ENCODE results near the gene MGRN1. TPM values are rescaled to one million over a fixed set of nuclear protein-coding genes. Genes with fewer than 3 reads are reported as not detected.

Gene MGRN1
- total and polyA plus RNA-seq, 2 donors (not counting 3 experiments of a cell fraction or from before 2014, with no cell fraction given) = 15.6 to 73.0 TPM

DNA sequence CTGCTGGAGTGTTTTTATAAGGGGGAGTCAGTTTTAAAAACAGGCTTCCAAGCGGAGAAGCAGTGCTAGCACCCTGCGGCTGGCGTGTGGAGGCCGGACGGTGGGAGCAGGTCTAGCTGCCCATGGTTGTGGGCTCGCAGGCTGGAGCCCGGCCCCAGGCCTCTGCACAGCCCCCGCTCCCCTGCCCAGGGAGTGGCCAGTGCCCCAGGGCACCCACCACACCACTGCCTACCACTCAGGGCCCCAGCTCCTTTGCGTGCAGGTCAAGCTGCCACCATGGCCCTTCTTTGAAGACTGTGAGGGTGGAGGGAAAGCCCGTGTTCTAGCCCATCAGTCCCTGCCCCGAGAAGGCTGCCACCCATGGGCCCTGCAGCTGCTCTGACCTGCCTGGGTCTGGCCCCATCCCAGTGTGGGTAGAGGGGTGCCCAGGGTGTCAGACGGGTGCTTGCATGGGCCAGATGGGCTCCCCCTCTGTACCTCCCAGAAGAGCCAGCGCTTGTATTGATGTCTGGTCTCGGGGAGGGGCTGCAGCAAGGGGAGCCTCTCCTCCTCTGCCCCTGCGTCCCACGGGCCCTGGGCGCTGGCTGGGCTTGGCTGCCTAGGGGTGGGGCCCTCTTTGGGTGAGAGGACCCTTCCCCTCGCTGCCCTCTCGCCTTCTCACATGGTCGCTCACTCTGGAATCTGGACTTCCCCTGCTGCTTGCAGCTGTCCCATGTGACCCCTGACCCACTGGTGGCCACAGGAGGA is 67.2 kb downstream of the MGRN1 start:
- no peak for TF ChIP-seq JUN (IDR thresholded peaks at IDR 0.05; ENCODE audit: borderline replicate concordance, insufficient read depth, insufficient read length, low read depth)
- TF ChIP-seq POLR2AphosphoS5 (IDR thresholded peaks at IDR 0.05; ENCODE audit: insufficient read depth, low read depth, low read length) = no peak
- TF ChIP-seq, protein P1, sequence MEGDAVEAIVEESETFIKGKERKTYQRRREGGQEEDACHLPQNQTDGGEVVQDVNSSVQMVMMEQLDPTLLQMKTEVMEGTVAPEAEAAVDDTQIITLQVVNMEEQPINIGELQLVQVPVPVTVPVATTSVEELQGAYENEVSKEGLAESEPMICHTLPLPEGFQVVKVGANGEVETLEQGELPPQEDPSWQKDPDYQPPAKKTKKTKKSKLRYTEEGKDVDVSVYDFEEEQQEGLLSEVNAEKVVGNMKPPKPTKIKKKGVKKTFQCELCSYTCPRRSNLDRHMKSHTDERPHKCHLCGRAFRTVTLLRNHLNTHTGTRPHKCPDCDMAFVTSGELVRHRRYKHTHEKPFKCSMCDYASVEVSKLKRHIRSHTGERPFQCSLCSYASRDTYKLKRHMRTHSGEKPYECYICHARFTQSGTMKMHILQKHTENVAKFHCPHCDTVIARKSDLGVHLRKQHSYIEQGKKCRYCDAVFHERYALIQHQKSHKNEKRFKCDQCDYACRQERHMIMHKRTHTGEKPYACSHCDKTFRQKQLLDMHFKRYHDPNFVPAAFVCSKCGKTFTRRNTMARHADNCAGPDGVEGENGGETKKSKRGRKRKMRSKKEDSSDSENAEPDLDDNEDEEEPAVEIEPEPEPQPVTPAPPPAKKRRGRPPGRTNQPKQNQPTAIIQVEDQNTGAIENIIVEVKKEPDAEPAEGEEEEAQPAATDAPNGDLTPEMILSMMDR (IDR thresholded peaks at IDR 0.05; ENCODE audit: extremely low read depth in 1 of 2, insufficient read depth in 1 of 2, low read depth in 1 of 2, low read length in 2 of 2) = no peak
- TF ChIP-seq EZH2 (IDR thresholded peaks at IDR 0.05; ENCODE audit: borderline replicate concordance, low read depth, low read length, severe bottlenecking) = no peak
- no peak for TF ChIP-seq MYC (IDR thresholded peaks at IDR 0.05; ENCODE audit: low read depth, low read length)
- TF ChIP-seq, protein P2, sequence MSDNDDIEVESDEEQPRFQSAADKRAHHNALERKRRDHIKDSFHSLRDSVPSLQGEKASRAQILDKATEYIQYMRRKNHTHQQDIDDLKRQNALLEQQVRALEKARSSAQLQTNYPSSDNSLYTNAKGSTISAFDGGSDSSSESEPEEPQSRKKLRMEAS (IDR thresholded peaks at IDR 0.05; ENCODE audit: insufficient read depth, insufficient read length) = no peak
- TF ChIP-seq POLR2A (IDR thresholded peaks at IDR 0.05; ENCODE audit: low read depth, low read length) = no peak
- H3K79me2 ChIP-seq (ENCODE audit: control insufficient read depth, insufficient read depth, low read length) = no peaks in the 10 kb centered on the region
- no peaks in the 10 kb centered on the region for H3K9me1 ChIP-seq (replicated peaks; ENCODE audit: control insufficient read depth, extremely low read depth, insufficient read depth, low read length)
- H3K4me3 ChIP-seq (replicated peaks in 1 of 3; ENCODE audit: insufficient read depth in 1 of 3, low read depth in 1 of 3, low read length in 3 of 3) = no peak overlapping the region
- peaks cover 0 to 26% of the 10 kb centered on the region in 2 experiments for H3K36me3 ChIP-seq (ENCODE audit: control insufficient read depth in 2 of 2, extremely low read depth in 1 of 2, insufficient read depth in 2 of 2, low read length in 2 of 2)
- DNase-seq (ENCODE audit: low read depth, low spot score) (no peak), FAIRE-seq (no peak)
- dilution Hi-C loops (cut with MboI; ENCODE audit: extremely low pct_ligation_motif_present, low sequenced_read_pairs) (no loop called here), intact Hi-C loops (cut with micrococcal nuclease) (loop anchor here (2.0 kb wide), 2 partner anchors 67 to 265 kb away; partner anchors contain the start of gene MGRN1)
- no peak overlapping the region for H3K4me2 ChIP-seq (ENCODE audit: insufficient read depth, low read length)
- CTCF ChIA-PET = interaction anchor here (0.9 to 2.0 kb wide), 2 partner anchors 9 to 21 kb away, joined by 5 to 7 read pairs; no protein-coding TSS in a partner anchor
- H3K9ac ChIP-seq (replicated peaks; ENCODE audit: extremely low read depth, insufficient read depth, low read length) = no peak overlapping the region
- no peaks in the 10 kb centered on the region for H3K9me3 ChIP-seq (replicated peaks; ENCODE audit: control insufficient read depth, insufficient read depth, low read length)
- no TSS peak for BruUV-seq (replicated peaks)
- H3K4me1 ChIP-seq (ENCODE audit: control insufficient read depth, extremely low read depth, insufficient read depth, low read length) = peaks cover 4% of the 10 kb centered on the region
- POLR2A ChIA-PET = no interaction called here
- no peak overlapping the region for H3K27ac ChIP-seq (ENCODE audit: insufficient read depth, low read depth, low read length)
- no peak overlapping the region for H2AFZ ChIP-seq (ENCODE audit: low read depth, low read length)
- no peaks in the 10 kb centered on the region for H4K20me1 ChIP-seq (replicated peaks; ENCODE audit: control insufficient read depth, extremely low read depth, insufficient read depth, low read length)
- H3K27me3 ChIP-seq (ENCODE audit: control insufficient read depth in 2 of 2, insufficient read depth in 2 of 2, low read length in 2 of 2) = no peaks in the 10 kb centered on the region

Measured in endothelial cell of umbilical vein (primary cell).